ENCODE data around the gene GTF3A. TPM values are rescaled to one million over a fixed set of nuclear protein-coding genes. Genes with fewer than 3 reads are reported as not detected.

The GTF3A gene
- total RNA-seq, 1 donor from 2014 or later = 119 TPM

GRCh38 chr13:27404680-27405079 is 19.7 kb upstream of the GTF3A start:
- ChIA-PET POLR2A (interaction anchor here (1.4 kb wide), 1 partner anchor 46 kb away, joined by 8 read pairs; the partner anchor contains the start of gene MTIF3), CTCF (interaction anchor here (1.4 to 4.8 kb wide), 2 partner anchors 375 to 422 kb away, joined by 3 to 46 read pairs; no protein-coding TSS in a partner anchor)
- H3K9me3 Mint-ChIP-seq = no peaks in the 10 kb centered on the region
- intact Hi-C loops (cut with micrococcal nuclease) = loop anchor here (5.0 kb wide), 1 partner anchor 143 kb away; no protein-coding TSS in a partner anchor
- no peaks in the 10 kb centered on the region for H3K36me3 Mint-ChIP-seq (ENCODE audit: low read depth)
- H3K27ac Mint-ChIP-seq = no peak overlapping the region
- no peak for DNase-seq
- H3K4me1 Mint-ChIP-seq = peaks cover 14% of the 10 kb centered on the region
- TF ChIP-seq, protein P1, sequence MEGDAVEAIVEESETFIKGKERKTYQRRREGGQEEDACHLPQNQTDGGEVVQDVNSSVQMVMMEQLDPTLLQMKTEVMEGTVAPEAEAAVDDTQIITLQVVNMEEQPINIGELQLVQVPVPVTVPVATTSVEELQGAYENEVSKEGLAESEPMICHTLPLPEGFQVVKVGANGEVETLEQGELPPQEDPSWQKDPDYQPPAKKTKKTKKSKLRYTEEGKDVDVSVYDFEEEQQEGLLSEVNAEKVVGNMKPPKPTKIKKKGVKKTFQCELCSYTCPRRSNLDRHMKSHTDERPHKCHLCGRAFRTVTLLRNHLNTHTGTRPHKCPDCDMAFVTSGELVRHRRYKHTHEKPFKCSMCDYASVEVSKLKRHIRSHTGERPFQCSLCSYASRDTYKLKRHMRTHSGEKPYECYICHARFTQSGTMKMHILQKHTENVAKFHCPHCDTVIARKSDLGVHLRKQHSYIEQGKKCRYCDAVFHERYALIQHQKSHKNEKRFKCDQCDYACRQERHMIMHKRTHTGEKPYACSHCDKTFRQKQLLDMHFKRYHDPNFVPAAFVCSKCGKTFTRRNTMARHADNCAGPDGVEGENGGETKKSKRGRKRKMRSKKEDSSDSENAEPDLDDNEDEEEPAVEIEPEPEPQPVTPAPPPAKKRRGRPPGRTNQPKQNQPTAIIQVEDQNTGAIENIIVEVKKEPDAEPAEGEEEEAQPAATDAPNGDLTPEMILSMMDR (IDR thresholded peaks at IDR 0.05) = no peak
- no peak for ATAC-seq (ENCODE audit: low read depth)
- peaks cover 5% of the 10 kb centered on the region for H3K27me3 Mint-ChIP-seq
- no peak overlapping the region for H3K4me3 Mint-ChIP-seq

GRCh38 chr13:27405546-27406134 is 18.8 kb upstream of the GTF3A start:
- H3K4me1 Mint-ChIP-seq = peaks cover 14% of the 10 kb centered on the region
- intact Hi-C loops (cut with micrococcal nuclease) = loop anchor here (1.0 to 5.0 kb wide), 7 partner anchors 21 to 579 kb away; no protein-coding TSS in a partner anchor
- ChIA-PET POLR2A (interaction anchor here (1.4 kb wide), 1 partner anchor 45 kb away, joined by 8 read pairs; the partner anchor contains the start of gene MTIF3), CTCF (interaction anchor here (1.4 to 4.8 kb wide), 3 partner anchors 307 to 421 kb away, joined by 3 to 46 read pairs (median 5); no protein-coding TSS in a partner anchor)
- ATAC-seq (ENCODE audit: low read depth) (no peak), DNase-seq (no peak)
- TF ChIP-seq, protein P1 (IDR thresholded peaks at IDR 0.05) = no peak
- H3K9me3 Mint-ChIP-seq = no peaks in the 10 kb centered on the region
- no peaks in the 10 kb centered on the region for H3K36me3 Mint-ChIP-seq (ENCODE audit: low read depth)
- H3K4me3 Mint-ChIP-seq = no peak overlapping the region
- H3K27ac Mint-ChIP-seq = no peak overlapping the region
- H3K27me3 Mint-ChIP-seq = peaks cover 8% of the 10 kb centered on the region

DNA sequence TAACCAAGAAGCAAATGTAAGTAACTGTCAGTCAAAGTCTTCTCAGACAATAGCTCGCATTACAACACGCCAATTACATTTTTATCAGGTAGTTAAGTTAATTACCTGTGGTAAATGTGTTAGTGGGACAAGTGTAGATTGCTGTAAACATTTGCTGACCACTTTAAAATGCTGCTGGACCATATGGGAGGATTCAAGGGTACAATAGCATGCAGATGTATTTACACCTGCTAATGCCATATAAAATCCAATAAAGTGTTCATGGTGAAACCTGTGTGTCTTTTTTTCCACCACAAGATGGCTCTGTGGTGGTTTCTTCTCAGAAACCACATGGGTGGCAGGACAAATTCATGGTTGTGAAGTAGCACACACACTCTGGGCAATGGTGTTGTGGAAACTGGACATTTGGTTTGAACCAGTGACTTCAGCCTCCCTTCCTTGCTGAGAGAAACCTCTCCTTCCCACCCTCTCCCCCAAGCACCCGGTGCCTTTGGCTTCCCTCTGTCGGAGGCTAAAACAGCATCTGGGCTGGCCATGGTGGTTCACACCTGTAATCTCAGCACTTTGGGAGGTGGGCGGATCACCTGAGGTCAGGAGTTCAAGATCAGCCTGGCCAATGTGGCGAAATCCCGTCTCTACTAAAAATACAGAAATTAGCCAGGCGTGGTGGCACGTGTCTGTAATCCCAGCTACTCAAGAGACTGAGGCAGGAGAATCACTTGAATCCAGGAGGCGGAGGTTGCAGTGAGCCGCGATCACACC is 18.1 kb upstream of the GTF3A start:
- H3K4me1 Mint-ChIP-seq = peaks cover 9% of the 10 kb centered on the region
- intact Hi-C loops (cut with micrococcal nuclease) = loop anchor here (1.0 to 5.0 kb wide), 7 partner anchors 20 to 578 kb away; no protein-coding TSS in a partner anchor
- POLR2A ChIA-PET = interaction anchor here (1.4 kb wide), 1 partner anchor 44 kb away, joined by 8 read pairs; the partner anchor contains the start of gene MTIF3

DNA sequence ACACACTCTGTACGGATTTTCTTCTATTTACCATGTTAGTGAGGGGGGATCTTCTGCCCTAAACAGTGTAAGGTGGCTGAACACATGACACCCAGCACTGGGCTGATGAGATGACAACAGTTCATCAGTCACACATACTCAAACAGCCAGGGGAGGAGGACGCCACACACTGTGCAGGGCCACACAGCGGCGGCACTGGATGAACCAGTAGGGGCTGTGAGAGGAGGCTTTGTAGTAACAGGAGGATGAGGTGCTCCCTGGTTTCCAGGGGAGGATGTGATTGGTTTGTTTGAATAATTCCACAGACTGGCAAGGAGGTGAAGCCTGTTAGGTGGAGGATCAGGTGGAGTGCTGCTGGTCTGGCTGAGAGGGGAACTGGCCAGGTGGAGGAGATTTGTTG is 16.3 kb upstream of the GTF3A start:
- no peak overlapping the region for H3K27ac Mint-ChIP-seq
- H3K4me3 Mint-ChIP-seq = no peak overlapping the region
- peaks cover 5% of the 10 kb centered on the region for H3K4me1 Mint-ChIP-seq
- no peaks in the 10 kb centered on the region for H3K36me3 Mint-ChIP-seq (ENCODE audit: low read depth)
- CTCF ChIA-PET = no interaction called here
- POLR2A ChIA-PET = interaction anchor here (0.6 kb wide), 1 partner anchor 47 kb away, joined by 3 read pairs; no protein-coding TSS in a partner anchor
- intact Hi-C loops (cut with micrococcal nuclease) = loop anchor here (5.0 kb wide), 1 partner anchor 139 kb away; no protein-coding TSS in a partner anchor
- TF ChIP-seq, protein P1 (IDR thresholded peaks at IDR 0.05) = no peak
- ATAC-seq (ENCODE audit: low read depth) = no peak
- H3K9me3 Mint-ChIP-seq = no peaks in the 10 kb centered on the region
- peaks cover 11% of the 10 kb centered on the region for H3K27me3 Mint-ChIP-seq
- no peak for DNase-seq

More for the DNA sequence above, 18.1 kb upstream of the GTF3A start:
- Mint-ChIP-seq H3K27ac (no peak overlapping the region), H3K4me3 (no peak overlapping the region), H3K27me3 (peaks cover 8% of the 10 kb centered on the region), H3K36me3 (ENCODE audit: low read depth) (no peaks in the 10 kb centered on the region), H3K9me3 (no peaks in the 10 kb centered on the region)
- CTCF ChIA-PET = interaction anchor here (1.6 to 4.8 kb wide), 2 partner anchors 307 to 420 kb away, joined by 5 to 46 read pairs; no protein-coding TSS in a partner anchor
- ATAC-seq (ENCODE audit: low read depth) (peak; percentile 54), DNase-seq (no peak)
- TF ChIP-seq, protein P1 (IDR thresholded peaks at IDR 0.05) = no peak

All from activated B cell treated with CpG ODN at 0.5 μM for 24 hours (primary cell).